ENCODE measurements around the gene ADD1.

DNA sequence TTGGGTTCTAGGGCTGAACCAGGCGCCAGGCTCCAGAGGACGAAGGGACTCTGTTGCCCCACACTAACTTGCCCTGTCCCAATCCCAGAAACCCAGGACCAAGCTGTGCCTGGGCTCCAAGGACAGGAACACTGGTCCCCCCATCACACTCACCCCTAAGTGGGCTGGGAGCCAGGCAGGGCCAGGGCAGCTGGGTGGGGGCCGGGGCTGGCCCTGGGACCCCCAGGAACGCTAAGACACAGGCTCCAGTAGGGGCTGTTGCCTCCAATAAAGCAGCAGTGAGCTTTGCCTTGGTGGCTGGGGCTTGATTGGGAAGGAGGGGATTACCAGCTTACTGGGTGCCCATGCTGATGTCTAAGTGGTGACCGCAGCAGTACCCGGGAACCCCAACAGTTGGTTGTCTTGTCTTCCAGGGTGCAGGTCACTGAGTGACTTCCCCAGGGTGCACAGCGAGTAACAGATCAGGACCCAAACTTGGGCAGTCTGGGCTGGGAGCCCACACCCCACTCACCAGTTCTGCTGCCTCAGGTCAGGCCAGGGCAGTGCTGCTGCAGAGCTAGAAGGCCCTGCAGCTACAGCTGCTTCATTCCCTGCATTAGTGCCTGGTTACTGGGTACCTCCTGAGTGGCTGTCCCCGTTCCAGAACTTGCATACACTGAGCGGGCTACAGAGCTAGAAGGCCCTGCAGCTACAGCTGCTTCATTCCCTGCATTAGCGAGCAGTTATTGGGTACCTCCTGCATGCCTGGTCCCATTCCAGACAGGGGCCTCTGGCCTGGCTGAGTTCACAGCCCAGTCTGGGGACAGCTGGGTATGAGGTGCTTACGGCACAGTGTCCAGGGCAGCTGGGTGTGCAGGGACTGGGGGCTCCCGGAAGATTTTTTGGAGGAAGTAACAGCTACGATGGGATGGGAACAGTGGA, 9.4 kb upstream of the ADD1 start:
- TF ChIP-seq POLR2AphosphoS5 (IDR thresholded peaks at IDR 0.05) (no peak), POLR2A (IDR thresholded peaks at IDR 0.05; ENCODE audit: low read depth) (no peak), EP300 (IDR thresholded peaks at IDR 0.05) (no peak)
- TF ChIP-seq, protein P1, sequence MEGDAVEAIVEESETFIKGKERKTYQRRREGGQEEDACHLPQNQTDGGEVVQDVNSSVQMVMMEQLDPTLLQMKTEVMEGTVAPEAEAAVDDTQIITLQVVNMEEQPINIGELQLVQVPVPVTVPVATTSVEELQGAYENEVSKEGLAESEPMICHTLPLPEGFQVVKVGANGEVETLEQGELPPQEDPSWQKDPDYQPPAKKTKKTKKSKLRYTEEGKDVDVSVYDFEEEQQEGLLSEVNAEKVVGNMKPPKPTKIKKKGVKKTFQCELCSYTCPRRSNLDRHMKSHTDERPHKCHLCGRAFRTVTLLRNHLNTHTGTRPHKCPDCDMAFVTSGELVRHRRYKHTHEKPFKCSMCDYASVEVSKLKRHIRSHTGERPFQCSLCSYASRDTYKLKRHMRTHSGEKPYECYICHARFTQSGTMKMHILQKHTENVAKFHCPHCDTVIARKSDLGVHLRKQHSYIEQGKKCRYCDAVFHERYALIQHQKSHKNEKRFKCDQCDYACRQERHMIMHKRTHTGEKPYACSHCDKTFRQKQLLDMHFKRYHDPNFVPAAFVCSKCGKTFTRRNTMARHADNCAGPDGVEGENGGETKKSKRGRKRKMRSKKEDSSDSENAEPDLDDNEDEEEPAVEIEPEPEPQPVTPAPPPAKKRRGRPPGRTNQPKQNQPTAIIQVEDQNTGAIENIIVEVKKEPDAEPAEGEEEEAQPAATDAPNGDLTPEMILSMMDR (IDR thresholded peaks at IDR 0.05): no peak
